Endothelial cell of umbilical vein (primary cell): ENCODE results near the gene NHP2. TPM values are rescaled to one million over a fixed set of nuclear protein-coding genes. Genes with fewer than 3 reads are reported as not detected.

Source experiments
- BruUV-seq: library from RNA; stranded (reverse); fragments of 400-500 nt; replicated peaks from 2 replicates; lab custom pipeline; 2021; lab: Mats Ljungman, UMichigan
- CTCF ChIA-PET: fragments of 300-600, 350-600 bp; sonication (Branson Sonifier 250); formaldehyde crosslinking; loops from one replicate; lab custom pipeline; 2021; ENCODE audit warnings: antibody characterized with exemption, inconsistent platforms; lab: Charles Lee
- POLR2A ChIA-PET: fragments of 300-600, 350-600 bp; sonication (Branson Sonifier 250); formaldehyde crosslinking; loops from one replicate; lab custom pipeline; 2021; ENCODE audit warnings: antibody characterized with exemption, inconsistent platforms; lab: Charles Lee
- DNase-seq: peaks from one replicate; pipeline ENCODE4 v3.0.0-alpha.2; 2011; ENCODE audit warnings: low read depth, low spot score
- FAIRE-seq: peaks from 2 replicates; lab custom pipeline; 2011; peaks lifted over from hg19 to GRCh38; lab: Jason Lieb, UNC
- H2AFZ ChIP-seq: 2 replicates; pipeline ENCODE4 v1.6.0; 2012; ENCODE audit warnings: low read depth, low read length, control low read depth, inconsistent platforms
- H3K27ac ChIP-seq: 2 replicates; pipeline ENCODE4 v1.5.1; 2011; ENCODE audit warnings: low read depth, mild to moderate bottlenecking, control low read depth, low read length, moderate library complexity; ENCODE audit not compliant: insufficient read depth
- H3K27me3 ChIP-seq, 2 experiments: 2 replicates each; pipeline versions ENCODE4 v1.6.0 to v1.6.1; 2011; ENCODE audit warnings: low read length in 2 of 2, mixed read lengths in 1 of 2; ENCODE audit not compliant: control insufficient read depth in 2 of 2, insufficient read depth in 2 of 2
- H3K36me3 ChIP-seq, 2 experiments: 2 replicates in 1 of 2; 3 replicates in 1 of 2; pipeline ENCODE4 v1.5.1; 2011; ENCODE audit warnings: low read length in 2 of 2, mild to moderate bottlenecking in 1 of 2, moderate library complexity in 1 of 2; ENCODE audit not compliant: control insufficient read depth in 2 of 2, insufficient read depth in 2 of 2; ENCODE audit errors: extremely low read depth in 1 of 2
- H3K4me1 ChIP-seq: 3 replicates; pipeline ENCODE4 v1.5.1; 2011; ENCODE audit warnings: mild to moderate bottlenecking, low read length; ENCODE audit not compliant: control insufficient read depth, insufficient read depth; ENCODE audit errors: extremely low read depth
- H3K4me2 ChIP-seq: 2 replicates; pipeline ENCODE4 v1.6.1; 2011; ENCODE audit warnings: low read length, control low read depth, mixed read lengths; ENCODE audit not compliant: insufficient read depth
- H3K4me3 ChIP-seq, 3 experiments: fragments of 200-600 bp in 1 of 3; sonication (generic), shearing (Covaris generic) in 1 of 3; replicated peaks in 1 of 3; 2 replicates each; pipeline ENCODE4 v1.5.1; 2011 to 2016; ENCODE audit warnings: control low read depth in 3 of 3, low read length in 3 of 3, mild to moderate bottlenecking in 2 of 3, inconsistent platforms in 1 of 3, low read depth in 1 of 3, moderate library complexity in 1 of 3; ENCODE audit not compliant: insufficient read depth in 1 of 3
- H3K79me2 ChIP-seq: 2 replicates; pipeline ENCODE4 v1.6.0; 2012; ENCODE audit warnings: low read length, inconsistent platforms; ENCODE audit not compliant: control insufficient read depth, insufficient read depth
- H3K9ac ChIP-seq: replicated peaks from 2 replicates; pipeline ENCODE3; 2011; ENCODE audit warnings: low read length, control low read depth; ENCODE audit not compliant: insufficient read depth; ENCODE audit errors: extremely low read depth
- H3K9me1 ChIP-seq: replicated peaks from 3 replicates; pipeline ENCODE4 v1.6.0; 2011; ENCODE audit warnings: mild to moderate bottlenecking, low read length; ENCODE audit not compliant: control insufficient read depth, insufficient read depth; ENCODE audit errors: extremely low read depth
- H3K9me3 ChIP-seq: replicated peaks from 2 replicates; pipeline ENCODE4 v1.5.1; 2012; ENCODE audit warnings: low read length, inconsistent platforms; ENCODE audit not compliant: control insufficient read depth, insufficient read depth
- H4K20me1 ChIP-seq: replicated peaks from 2 replicates; pipeline ENCODE3; 2011; ENCODE audit warnings: mild to moderate bottlenecking, low read length; ENCODE audit not compliant: control insufficient read depth, insufficient read depth; ENCODE audit errors: extremely low read depth
- CTCF ChIP-seq, 2 donors: IDR thresholded peaks; 1 replicate in 1 of 2; 2 replicates in 1 of 2; pipeline ENCODE4 v1.5.1; 2011; ENCODE audit warnings: low read length in 2 of 2, mild to moderate bottlenecking in 2 of 2, moderate library complexity in 2 of 2, control low read depth in 1 of 2, inconsistent platforms in 1 of 2, low read depth in 1 of 2; ENCODE audit not compliant: insufficient read depth in 1 of 2; ENCODE audit errors: extremely low read depth in 1 of 2
- EZH2 ChIP-seq: IDR thresholded peaks from 2 replicates; pipeline ENCODE4 v1.6.1; 2012; ENCODE audit warnings: borderline replicate concordance, low read depth, mild to moderate bottlenecking, moderate library complexity, low read length, inconsistent platforms; ENCODE audit not compliant: severe bottlenecking
- FOS ChIP-seq: IDR thresholded peaks from 2 replicates; pipeline ENCODE4 v1.6.1; 2011; ENCODE audit warnings: mild to moderate bottlenecking, low read length, moderate library complexity, borderline replicate concordance; ENCODE audit not compliant: insufficient read depth
- GATA2 ChIP-seq: IDR thresholded peaks from 2 replicates; pipeline ENCODE4 v1.7.0; 2011; ENCODE audit warnings: low read depth, mild to moderate bottlenecking, moderate library complexity, mixed read lengths, low read length; ENCODE audit not compliant: insufficient read length, insufficient read depth
- JUN ChIP-seq: IDR thresholded peaks from 2 replicates; pipeline ENCODE4 v1.6.1; 2011; ENCODE audit warnings: borderline replicate concordance, low read depth; ENCODE audit not compliant: insufficient read length, insufficient read depth
- MAX ChIP-seq: IDR thresholded peaks from 2 replicates; pipeline ENCODE4 v1.6.1; 2011; ENCODE audit not compliant: insufficient read depth, insufficient read length
- MYC ChIP-seq: IDR thresholded peaks from one replicate; pipeline ENCODE4 v1.6.1; 2011; ENCODE audit warnings: mild to moderate bottlenecking, low read depth, low read length
- POLR2A ChIP-seq: IDR thresholded peaks from 2 replicates; pipeline ENCODE4 v1.6.1; 2012; ENCODE audit warnings: low read depth, mild to moderate bottlenecking, control low read depth, low read length
- POLR2AphosphoS5 ChIP-seq: IDR thresholded peaks from 2 replicates; pipeline ENCODE4 v1.6.1; 2012; ENCODE audit warnings: low read depth, mild to moderate bottlenecking, control low read depth, low read length, moderate library complexity; ENCODE audit not compliant: insufficient read depth
- dilution Hi-C: fragments of 300-500 bp; cut with MboI; formaldehyde crosslinking; loops from one replicate; pipeline ENCODE4 v1.15.0; 2019; ENCODE audit warnings: low sequenced_read_pairs; ENCODE audit not compliant: extremely low pct_ligation_motif_present
- intact Hi-C: fragments of 100-400 bp; cut with micrococcal nuclease; formaldehyde crosslinking; loops from one replicate; pipeline ENCODE4 v1.10.0; 2022
- polyA plus RNA-seq, 4 experiments: library from polyadenylated mRNA; depleted of rRNA in 3 of 4; stranded (reverse) in 3 of 4; unstranded in 1 of 4; fragments of >200 nt; gene quantifications; 2 replicates each; pipeline versions ENCODE4 v1.2.1 to v1.2.3, GENCODE V29; 2011 to 2012; ENCODE audit warnings: missing spikeins in 1 of 4
- total RNA-seq: library from RNA; stranded (reverse); gene quantifications from 2 replicates; pipeline ENCODE4 v1.2.3, GENCODE V29; 2021

NHP2 gene
- total and polyA plus RNA-seq, 2 donors (not counting 3 experiments of a cell fraction or from before 2014, with no cell fraction given) = 205 to 220 TPM

DNA sequence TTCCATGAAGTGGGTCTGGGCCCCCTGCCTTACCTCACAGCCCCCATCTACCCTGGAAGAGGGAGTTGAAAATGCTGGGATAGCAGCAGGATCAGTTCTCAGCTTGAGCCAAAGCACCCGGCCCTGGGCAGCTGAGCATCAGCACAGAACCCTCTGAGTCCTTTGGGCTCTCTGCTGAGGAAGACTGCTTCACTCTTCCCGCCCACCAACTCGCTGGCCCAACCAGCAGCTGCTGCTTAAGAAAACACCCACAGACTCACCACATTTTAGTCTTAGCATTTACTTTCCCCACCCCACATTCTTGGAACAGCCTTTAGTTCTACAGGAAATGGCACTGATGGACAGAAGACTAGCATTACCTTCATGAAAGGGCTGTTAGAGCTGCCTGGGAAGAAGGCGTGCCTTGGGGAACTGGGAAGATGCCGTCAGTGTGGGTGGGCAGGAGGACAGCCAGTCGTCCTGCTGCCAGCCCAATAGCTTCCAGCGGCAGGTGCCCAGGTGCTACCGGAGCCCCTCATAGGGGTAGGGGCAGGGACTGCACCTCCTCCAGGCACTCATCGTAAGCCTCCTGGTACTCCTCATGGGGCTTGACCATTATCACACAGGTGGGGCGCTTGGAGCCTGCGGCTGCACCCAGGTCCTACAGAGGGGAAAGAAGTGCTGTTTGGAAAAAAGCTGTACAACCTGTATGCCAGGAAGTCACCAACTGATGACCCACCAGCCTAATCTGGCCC is 4.3 kb downstream of the NHP2 start:
- Histone ChIP-seq H3K27me3 (no peaks in the 10 kb centered on the region), H3K9me3 (no peaks in the 10 kb centered on the region), H2AFZ (no peak overlapping the region), H3K4me3 (no peak overlapping the region), H4K20me1 (no peaks in the 10 kb centered on the region), H3K4me1 (peaks cover 6% of the 10 kb centered on the region), H3K9me1 (no peaks in the 10 kb centered on the region), H3K79me2 (peaks cover 17% of the 10 kb centered on the region), H3K4me2 (no peak overlapping the region), H3K9ac (no peak overlapping the region), H3K36me3 (peaks cover 18 to 39% of the 10 kb centered on the region in 2 experiments), H3K27ac (no peak overlapping the region)
- intact Hi-C loops (no loop called here), dilution Hi-C loops (no loop called here)
- TF ChIP-seq FOS (no peak), JUN (no peak), MYC (no peak), MAX (no peak), CTCF (IDR thresholded peaks at IDR 0.05; ENCODE audit: extremely low read depth in 1 of 2, insufficient read depth in 1 of 2, low read depth in 1 of 2, low read length in 2 of 2) (no peak), EZH2 (no peak), POLR2A (no peak), GATA2 (no peak), POLR2AphosphoS5 (no peak)
- ChIA-PET POLR2A (no interaction called here), CTCF (interaction anchor here (11.5 kb wide), 1 partner anchor 73 kb away, joined by 200 read pairs; no protein-coding TSS in a partner anchor)
- FAIRE-seq = no peak
- no peak for DNase-seq
- no TSS peak for BruUV-seq
